SIG-M5 treated with dmso at 0.1 percent for 504 hours (cell line): ENCODE measurements around the gene MYH7.
"Not testable (repeated sequence)": the region's sequence is repeated elsewhere in the genome, so short reads cannot be mapped to it uniquely, and the experiment has no call there.

Source experiments
- DNase-seq: peaks from one replicate; lab custom pipeline; 2025; ENCODE audit not compliant: unreplicated experiment; lab: John Stamatoyannopoulos, UW

Gene MYH7

GRCh38 chr14:23431486-23431885 is 4.0 kb downstream of the MYH7 start:
- no peak for DNase-seq

- DNase-seq: no peak
Measured at GRCh38 chr14:23430723-23431085, 4.8 kb downstream of the MYH7 start.

GRCh38 chr14:23430016-23430722 is 5.3 kb downstream of the MYH7 start:
- DNase-seq: no peak

- no peak for DNase-seq
Measured at GRCh38 chr14:23428686-23429495, 6.6 kb downstream of the MYH7 start.

- not testable (repeated sequence) for DNase-seq
Measured at GRCh38 chr14:23425798-23426197, 9.7 kb downstream of the MYH7 start.

GRCh38 chr14:23425169-23425568 is 10.3 kb downstream of the MYH7 start:
- DNase-seq: no peak

GRCh38 chr14:23423657-23424056 is 11.8 kb downstream of the MYH7 start:
- no peak for DNase-seq

GRCh38 chr14:23421594-23421993 is 13.9 kb downstream of the MYH7 start:
- no peak for DNase-seq

GRCh38 chr14:23419646-23420045 is 15.8 kb downstream of the MYH7 start:
- DNase-seq: not testable (repeated sequence)

GRCh38 chr14:23418021-23418420 is 17.4 kb downstream of the MYH7 start:
- no peak for DNase-seq

GRCh38 chr14:23417269-23417668 is 18.2 kb downstream of the MYH7 start:
- not testable (repeated sequence) for DNase-seq

GRCh38 chr14:23416801-23417200 is 18.7 kb downstream of the MYH7 start:
- DNase-seq: no peak

- DNase-seq: no peak
Measured at GRCh38 chr14:23415821-23416778, 19.4 kb downstream of the MYH7 start.

- DNase-seq: no peak
Measured at GRCh38 chr14:23414906-23415820, 20.3 kb downstream of the MYH7 start.

GRCh38 chr14:23414254-23414653 is 21.2 kb downstream of the MYH7 start:
- no peak for DNase-seq

- DNase-seq: no peak
Measured at GRCh38 chr14:23413681-23414080, 21.8 kb downstream of the MYH7 start.

- DNase-seq: no peak
Measured at GRCh38 chr14:23411563-23412525, 23.6 kb downstream of the MYH7 start.

GRCh38 chr14:23409966-23410635 is 25.4 kb downstream of the MYH7 start:
- no peak for DNase-seq

GRCh38 chr14:23409475-23409874 is 26.0 kb downstream of the MYH7 start:
- no peak for DNase-seq
